HEK293 (cell line): Measurements from ENCODE around the gene UBA1.

Experiments used
- EGR2 ChIP-seq: fragments of 450-650 bp; formaldehyde crosslinking; IDR thresholded peaks from 2 replicates; pipeline ENCODE4 v1.5.1; 2016; ENCODE audit warnings: low read depth, missing biosample characterization, missing genetic modification characterization
- ELK4 ChIP-seq: IDR thresholded peaks from 2 replicates; pipeline ENCODE4 v1.6.1; 2011; ENCODE audit warnings: mild to moderate bottlenecking, low read depth, low read length, borderline replicate concordance
- GLI2 ChIP-seq: fragments of 450-650 bp; formaldehyde crosslinking; IDR thresholded peaks from 2 replicates; pipeline ENCODE4; 2017; ENCODE audit warnings: missing biosample characterization, missing genetic modification characterization, low read depth, borderline replicate concordance
- GLI4 ChIP-seq: fragments of 450-650 bp; formaldehyde crosslinking; IDR thresholded peaks from 2 replicates; pipeline ENCODE4 v1.5.1; 2016; ENCODE audit warnings: missing biosample characterization, missing genetic modification characterization
- GLIS1 ChIP-seq: fragments of 450-650 bp; formaldehyde crosslinking; IDR thresholded peaks from 2 replicates; pipeline ENCODE4 v1.5.1; 2016; ENCODE audit warnings: missing biosample characterization, missing genetic modification characterization
- KLF9 ChIP-seq: fragments of 450-650 bp; formaldehyde crosslinking; IDR thresholded peaks from 2 replicates; pipeline ENCODE4 v1.5.1; 2016; ENCODE audit warnings: missing biosample characterization, missing genetic modification characterization, low read depth
- PRDM10 ChIP-seq: fragments of 450-650 bp; formaldehyde crosslinking; IDR thresholded peaks from 2 replicates; pipeline ENCODE4 v1.5.1; 2016; ENCODE audit warnings: missing biosample characterization, missing genetic modification characterization
- SP7 ChIP-seq: fragments of 450-650 bp; formaldehyde crosslinking; IDR thresholded peaks from 2 replicates; pipeline ENCODE4 v1.5.1; 2016; ENCODE audit warnings: missing biosample characterization, missing genetic modification characterization
- TSHZ1 ChIP-seq: fragments of 450-650 bp; formaldehyde crosslinking; IDR thresholded peaks from 2 replicates; pipeline ENCODE4 v1.5.1; 2016; ENCODE audit warnings: missing biosample characterization, missing genetic modification characterization, borderline replicate concordance
- ZBTB48 ChIP-seq: fragments of 450-650 bp; formaldehyde crosslinking; IDR thresholded peaks from 2 replicates; pipeline ENCODE4 v1.5.1; 2016; ENCODE audit warnings: missing biosample characterization, missing genetic modification characterization
- ZBTB8A ChIP-seq: fragments of 450-650 bp; formaldehyde crosslinking; IDR thresholded peaks from 2 replicates; pipeline ENCODE4 v1.5.1; 2016; ENCODE audit warnings: missing biosample characterization, missing genetic modification characterization
- ZFHX2 ChIP-seq: fragments of 450-650 bp; formaldehyde crosslinking; conservative IDR thresholded peaks from 2 replicates; pipeline ENCODE4 v1.5.1; 2016; ENCODE audit warnings: missing biosample characterization, missing genetic modification characterization
- ZNF148 ChIP-seq: fragments of 450-650 bp; formaldehyde crosslinking; IDR thresholded peaks from 2 replicates; pipeline ENCODE4 v1.5.0; 2017; ENCODE audit warnings: missing biosample characterization, missing genetic modification characterization, borderline replicate concordance
- ZNF169 ChIP-seq: fragments of 450-650 bp; formaldehyde crosslinking; IDR thresholded peaks from 2 replicates; pipeline ENCODE4 v1.5.1; 2016; ENCODE audit warnings: missing biosample characterization, missing genetic modification characterization
- ZNF174 ChIP-seq: fragments of 450-650 bp; formaldehyde crosslinking; IDR thresholded peaks from 2 replicates; pipeline ENCODE4 v1.5.0; 2017; ENCODE audit warnings: missing biosample characterization, mild to moderate bottlenecking, missing genetic modification characterization
- ZNF211 ChIP-seq: fragments of 450-650 bp; formaldehyde crosslinking; IDR thresholded peaks from 2 replicates; pipeline ENCODE4 v1.5.1; 2016; ENCODE audit warnings: low read depth, missing biosample characterization, missing genetic modification characterization
- ZNF366 ChIP-seq: fragments of 450-650 bp; formaldehyde crosslinking; conservative IDR thresholded peaks from 2 replicates; pipeline ENCODE4 v1.5.1; 2016; ENCODE audit warnings: missing biosample characterization, missing genetic modification characterization
- ZNF404 ChIP-seq: fragments of 450-650 bp; formaldehyde crosslinking; IDR thresholded peaks from 2 replicates; pipeline ENCODE4 v1.5.1; 2017; ENCODE audit warnings: missing biosample characterization, missing genetic modification characterization
- ZNF501 ChIP-seq: fragments of 450-650 bp; formaldehyde crosslinking; IDR thresholded peaks from 2 replicates; pipeline ENCODE4 v1.5.1; 2016; ENCODE audit warnings: missing biosample characterization, missing genetic modification characterization
- ZNF548 ChIP-seq: fragments of 450-650 bp; formaldehyde crosslinking; IDR thresholded peaks from 2 replicates; pipeline ENCODE4 v1.5.1; 2016; ENCODE audit warnings: missing biosample characterization, missing genetic modification characterization
- ZNF558 ChIP-seq: fragments of 450-650 bp; formaldehyde crosslinking; IDR thresholded peaks from 2 replicates; pipeline ENCODE4 v1.5.1; 2016; ENCODE audit warnings: missing biosample characterization, missing genetic modification characterization
- ZNF561 ChIP-seq: fragments of 450-650 bp; IDR thresholded peaks from 2 replicates; pipeline ENCODE4 v1.5.1; 2018; ENCODE audit warnings: missing biosample characterization, missing genetic modification characterization, borderline replicate concordance
- ZNF624 ChIP-seq: fragments of 450-650 bp; formaldehyde crosslinking; IDR thresholded peaks from 2 replicates; pipeline ENCODE4 v1.5.1; 2017; ENCODE audit warnings: missing biosample characterization, missing genetic modification characterization
- ZNF629 ChIP-seq: fragments of 450-650 bp; formaldehyde crosslinking; IDR thresholded peaks from 2 replicates; pipeline ENCODE4 v1.5.1; 2017; ENCODE audit warnings: missing biosample characterization, missing genetic modification characterization
- ZNF658 ChIP-seq: fragments of 450-650 bp; formaldehyde crosslinking; IDR thresholded peaks from 2 replicates; pipeline ENCODE4; 2016; ENCODE audit warnings: missing biosample characterization, missing genetic modification characterization

UBA1 gene

GRCh38 chrX:47144626-47145394 is 48.8 kb upstream of the UBA1 start, which contains the start of the genes NDUFB11 and RBM10 (continued):
- TF ChIP-seq ZNF366 (tag by site-specific recombination) (peak; percentile 63), ZBTB8A (no peak), SP7 (tag by site-specific recombination) (peak; percentile 34; the same call in 1 of the 2 replicates), ELK4 (no peak), GLIS1 (tag by site-specific recombination) (no peak), EGR2 (tag by site-specific recombination) (no peak), ZNF404 (tag by site-specific recombination) (no peak), ZNF624 (tag by site-specific recombination) (no peak), ZNF169 (tag by site-specific recombination) (no peak), ZFHX2 (tag by site-specific recombination) (peak; percentile 84), ZNF558 (tag by site-specific recombination) (no peak), ZNF658 (tag by site-specific recombination) (no peak), GLI4 (tag by site-specific recombination) (peak; percentile 68), ZNF501 (tag by site-specific recombination) (0 out of 2 replicates have a peak, but pooled peaks have one; percentile 29), ZNF561 (no peak), ZNF148 (tag by site-specific recombination) (no peak), GLI2 (tag by site-specific recombination) (no peak), PRDM10 (peak; percentile 94), ZNF211 (tag by site-specific recombination) (no peak), ZNF548 (tag by site-specific recombination) (no peak), ZNF629 (no peak; the same call in 1 of the 2 replicates), ZBTB48 (tag by site-specific recombination) (0 out of 2 replicates have a peak, but pooled peaks have one; percentile 42), TSHZ1 (tag by site-specific recombination) (no peak), ZNF174 (tag by site-specific recombination) (no peak), KLF9 (tag by site-specific recombination) (no peak)
